ENCODE data around the gene ZNF425.

DNA sequence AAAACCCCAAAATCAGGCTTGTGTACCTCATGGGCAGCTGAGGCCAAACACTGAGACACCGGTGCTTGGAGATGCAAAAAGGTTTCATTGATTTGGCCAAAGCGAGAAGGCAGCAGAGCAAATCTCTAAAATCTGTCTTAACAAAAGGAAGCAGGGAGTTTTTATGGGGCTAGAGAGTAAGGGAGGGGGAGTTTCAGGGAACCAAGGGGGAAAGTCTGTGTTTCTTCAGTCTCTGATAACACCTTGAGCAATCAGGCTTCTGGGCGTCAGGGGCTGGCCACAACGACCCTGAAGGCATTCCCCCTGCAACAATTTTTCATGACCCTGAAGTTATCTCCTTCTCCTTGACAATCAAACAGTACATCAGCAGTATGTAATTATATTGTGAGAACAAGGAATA, 32.9 kb downstream of the ZNF425 start:
- no peak for TF ChIP-seq CTCF (IDR thresholded peaks at IDR 0.05)
- TF ChIP-seq EP300 (IDR thresholded peaks at IDR 0.05): no peak

Data from sigmoid colon (tissue), 4 donors.